Measurements from ENCODE around the gene TTC33.

GRCh38 chr5:40479939-40480338 is 275.8 kb downstream of the TTC33 start:
- no peak for TF ChIP-seq POLR2AphosphoS5 (IDR thresholded peaks at IDR 0.05; ENCODE audit: borderline replicate concordance, low read depth, low read length)
- TF ChIP-seq EZH2 (IDR thresholded peaks at IDR 0.05), result no peak
- no peak for TF ChIP-seq FOXP2 (optimal IDR thresholded peaks at IDR 0.05; ENCODE audit: control extremely low read depth, extremely low read length, insufficient read depth)

All from SK-N-MC (cell line).